Peyer's patch (tissue), 4 donors: Measurements from ENCODE around the gene CUL1. TPM values are rescaled to one million over a fixed set of nuclear protein-coding genes. Genes with fewer than 3 reads are reported as not detected.

Experiments used
- DNase-seq, 3 donors: peaks; one replicate each; pipeline ENCODE4 v3.0.0-alpha.2; 2017 to 2019
- H3K27ac ChIP-seq, 4 donors: fragments of 200-600 bp; sonication (generic); one replicate each; pipeline ENCODE4 v1.5.1; 2016 to 2019
- H3K27me3 ChIP-seq, 2 donors: fragments of 200-600 bp; sonication (generic); one replicate each; pipeline ENCODE4 v1.5.1; 2019
- H3K36me3 ChIP-seq, 3 donors: fragments of 200-600 bp; sonication (generic); one replicate each; pipeline ENCODE4 v1.5.1; 2016 to 2019
- H3K4me1 ChIP-seq, 4 donors: fragments of 200-600 bp; sonication (generic); one replicate each; pipeline ENCODE4 v1.5.1; 2016 to 2019
- H3K4me3 ChIP-seq, 4 donors: fragments of 200-600 bp; sonication (generic); 1 replicate in 3 of 4; 2 replicates in 1 of 4; pipeline ENCODE4 v1.5.1; 2016 to 2019; ENCODE audit warnings: mild to moderate bottlenecking in 1 of 4
- H3K9me3 ChIP-seq, 4 donors: fragments of 200-600 bp; sonication (generic); one replicate each; pipeline ENCODE4 v1.5.1; 2016 to 2019; ENCODE audit warnings: mild to moderate bottlenecking in 1 of 4
- CTCF ChIP-seq, 6 experiments: fragments of 450-650 bp in 4 of 6; fragments of 200-600 bp in 2 of 6; sonication (generic) in 1 of 6; IDR thresholded peaks; one replicate each; pipeline ENCODE4 v1.5.1; 2017 to 2019; ENCODE audit warnings: antibody characterized with exemption in 6 of 6, mild to moderate bottlenecking in 3 of 6, moderate library complexity in 1 of 6
- POLR2A ChIP-seq, 2 donors: fragments of 450-650 bp; IDR thresholded peaks; one replicate each; pipeline ENCODE4 v1.5.1; 2017; ENCODE audit warnings: antibody characterized with exemption in 2 of 2, mild to moderate bottlenecking in 2 of 2, moderate library complexity in 2 of 2
- total RNA-seq, 4 donors: library from RNA; depleted of rRNA; stranded (reverse); fragments of >200 nt; gene quantifications; one replicate each; pipeline ENCODE4 v1.1.0, GENCODE V29; 2016

CUL1 gene
- total RNA-seq, 4 donors from 2014 or later: 29.5 to 86.6 (median 35.8) TPM

- Histone ChIP-seq H3K9me3 (no peaks in the 10 kb centered on the region), H3K27ac (no peak overlapping the region), H3K36me3 (peaks cover 0 to 4% (median 0%) of the 10 kb centered on the region in 3 donors), H3K27me3 (no peaks in the 10 kb centered on the region), H3K4me3 (no peak overlapping the region), H3K4me1 (no peaks in the 10 kb centered on the region)
- no peak for DNase-seq
- no peak for TF ChIP-seq CTCF (IDR thresholded peaks at IDR 0.05)
- no peak for TF ChIP-seq POLR2A (IDR thresholded peaks at IDR 0.05)
Measured at GRCh38 chr7:148825338-148825737, 126.6 kb downstream of the CUL1 start.

GRCh38 chr7:148828965-148829364 is 130.3 kb downstream of the CUL1 start:
- H3K36me3 ChIP-seq: peaks cover 0 to 4% (median 0%) of the 10 kb centered on the region in 3 donors
- no peak overlapping the region for H3K4me3 ChIP-seq
- H3K27ac ChIP-seq: no peak overlapping the region
- no peaks in the 10 kb centered on the region for H3K9me3 ChIP-seq
- no peaks in the 10 kb centered on the region for H3K4me1 ChIP-seq
- no peak for TF ChIP-seq CTCF (IDR thresholded peaks at IDR 0.05)
- DNase-seq: no peak
- no peaks in the 10 kb centered on the region for H3K27me3 ChIP-seq

- TF ChIP-seq POLR2A (IDR thresholded peaks at IDR 0.05) (no peak), CTCF (IDR thresholded peaks at IDR 0.05) (no peak)
- no peak overlapping the region for H3K27ac ChIP-seq
- H3K36me3 ChIP-seq: peaks cover 0 to 3% (median 0%) of the 10 kb centered on the region in 3 donors
- H3K27me3 ChIP-seq: no peaks in the 10 kb centered on the region
- H3K4me3 ChIP-seq: no peak overlapping the region
- no peaks in the 10 kb centered on the region for H3K9me3 ChIP-seq
- no peak for DNase-seq
- H3K4me1 ChIP-seq: no peaks in the 10 kb centered on the region
Measured at GRCh38 chr7:148830897-148831692, 132.4 kb downstream of the CUL1 start.

- no peaks in the 10 kb centered on the region for H3K9me3 ChIP-seq
- no peak overlapping the region for H3K27ac ChIP-seq
- H3K27me3 ChIP-seq: no peaks in the 10 kb centered on the region
- H3K4me1 ChIP-seq: no peaks in the 10 kb centered on the region
- no peaks in the 10 kb centered on the region for H3K36me3 ChIP-seq
- TF ChIP-seq CTCF (IDR thresholded peaks at IDR 0.05) (no peak), POLR2A (IDR thresholded peaks at IDR 0.05) (no peak)
- no peak overlapping the region for H3K4me3 ChIP-seq
- DNase-seq: no peak
Measured at GRCh38 chr7:148831782-148832181, 133.1 kb downstream of the CUL1 start.

- H3K36me3 ChIP-seq: no peaks in the 10 kb centered on the region
- no peaks in the 10 kb centered on the region for H3K9me3 ChIP-seq
- no peak overlapping the region for H3K4me3 ChIP-seq
- no peaks in the 10 kb centered on the region for H3K4me1 ChIP-seq
- no peak for TF ChIP-seq POLR2A (IDR thresholded peaks at IDR 0.05)
- TF ChIP-seq CTCF (IDR thresholded peaks at IDR 0.05): no peak
- H3K27ac ChIP-seq: no peak overlapping the region
- DNase-seq: no peak
- H3K27me3 ChIP-seq: no peaks in the 10 kb centered on the region
Measured at GRCh38 chr7:148834605-148835004, 135.9 kb downstream of the CUL1 start.
